ENCODE data around the gene SH2D3A. TPM values are rescaled to one million over a fixed set of nuclear protein-coding genes. Genes with fewer than 3 reads are reported as not detected.

SH2D3A gene
- total RNA-seq, 1 donor from 2014 or later, result 0.32 TPM

DNA sequence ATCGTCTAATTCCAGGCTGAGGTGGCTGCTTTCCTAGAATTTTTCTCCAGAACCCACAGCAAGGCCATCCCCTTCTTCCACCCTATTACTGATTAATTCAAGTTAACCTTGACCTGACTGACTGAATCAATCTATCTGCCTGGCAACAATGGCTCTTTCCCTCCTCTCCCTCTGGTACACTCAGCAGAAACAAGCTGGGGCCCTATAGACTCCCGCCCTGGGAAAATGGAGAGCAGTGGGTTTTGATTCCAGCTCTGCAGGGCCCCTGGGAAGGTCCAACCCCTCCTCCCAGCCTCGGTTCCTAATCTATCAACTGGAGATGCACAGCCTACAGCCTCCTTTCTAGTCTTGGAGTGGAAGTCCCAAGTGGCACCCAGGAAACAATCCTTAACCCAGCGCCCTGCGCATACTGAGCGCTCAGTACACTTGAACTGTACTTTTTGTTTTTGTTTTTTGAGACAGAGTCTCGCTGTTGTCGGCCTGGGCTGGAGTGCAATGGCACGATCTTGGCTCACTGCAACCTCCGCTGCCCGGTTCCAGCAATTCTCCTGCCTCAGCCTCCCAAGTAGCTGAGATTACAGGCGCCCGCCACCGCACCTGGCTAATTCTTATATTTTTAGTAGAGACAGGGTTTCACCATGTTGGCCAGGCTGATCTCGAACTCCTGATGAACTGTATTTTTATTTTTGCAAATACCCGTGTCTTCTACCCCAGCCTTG is 41.6 kb downstream of the SH2D3A start:
- H3K9me3 Mint-ChIP-seq (ENCODE audit: unreplicated experiment), result peaks cover 1% of the 10 kb centered on the region
- H3K4me3 Mint-ChIP-seq (ENCODE audit: unreplicated experiment), result no peak overlapping the region
- no peak overlapping the region for H3K27ac Mint-ChIP-seq (ENCODE audit: unreplicated experiment)
- H3K4me1 Mint-ChIP-seq (ENCODE audit: low read depth, unreplicated experiment), result peaks cover 2% of the 10 kb centered on the region
- no peak for TF ChIP-seq CTCF (IDR thresholded peaks at IDR 0.05; ENCODE audit: partially characterized antibody, unreplicated experiment)
- H3K36me3 Mint-ChIP-seq (ENCODE audit: unreplicated experiment), result no peaks in the 10 kb centered on the region
- H3K27me3 Mint-ChIP-seq (ENCODE audit: unreplicated experiment), result peaks cover 2% of the 10 kb centered on the region
- DNase-seq, result no peak

DNA sequence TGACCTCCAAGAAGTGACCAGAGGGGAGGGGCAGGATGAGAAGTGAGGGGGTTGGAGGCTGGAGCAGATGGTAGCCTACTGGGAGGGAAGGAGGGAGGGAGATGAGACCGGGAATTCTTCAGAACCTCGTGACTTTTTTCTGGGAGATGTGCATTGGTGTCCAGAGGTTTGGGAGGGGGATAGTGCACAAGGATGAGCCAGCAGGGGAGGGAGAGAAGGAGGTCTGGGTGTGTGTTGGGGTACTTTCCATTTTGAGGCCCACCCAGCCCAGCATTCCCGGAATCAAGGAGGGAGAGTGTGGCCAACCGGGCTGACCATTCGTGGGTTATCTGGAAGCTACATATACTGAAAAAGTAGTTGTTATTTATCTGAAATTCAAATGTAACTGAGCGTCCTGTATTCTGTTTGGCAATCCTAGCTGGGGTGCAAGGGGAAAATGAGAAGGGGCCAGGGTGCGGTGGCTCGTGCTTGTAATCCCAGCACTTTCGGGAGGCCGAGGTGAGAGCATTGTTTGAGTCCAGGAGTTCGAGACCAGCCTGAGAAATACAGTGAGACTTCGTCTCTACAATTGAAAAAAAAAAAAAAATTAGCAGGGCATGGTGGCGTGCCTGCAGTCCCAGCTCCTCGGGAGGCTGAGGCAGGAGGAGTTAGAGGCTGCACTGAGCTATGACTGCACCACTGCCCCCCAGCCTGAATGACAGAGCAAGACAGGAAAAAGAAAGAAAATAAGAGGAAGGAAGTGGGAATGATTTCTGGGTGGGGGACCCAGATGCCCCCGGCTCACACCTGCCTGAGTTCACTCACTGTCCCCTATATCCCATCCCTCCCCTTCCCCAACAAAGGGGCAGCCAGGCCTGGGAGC is 42.4 kb downstream of the SH2D3A start:
- peaks cover 2% of the 10 kb centered on the region for H3K4me1 Mint-ChIP-seq (ENCODE audit: low read depth, unreplicated experiment)
- no peak overlapping the region for H3K27ac Mint-ChIP-seq (ENCODE audit: unreplicated experiment)
- no peak overlapping the region for H3K4me3 Mint-ChIP-seq (ENCODE audit: unreplicated experiment)
- H3K27me3 Mint-ChIP-seq (ENCODE audit: unreplicated experiment), result peaks cover 3% of the 10 kb centered on the region
- no peak for DNase-seq
- peaks cover 1% of the 10 kb centered on the region for H3K9me3 Mint-ChIP-seq (ENCODE audit: unreplicated experiment)
- H3K36me3 Mint-ChIP-seq (ENCODE audit: unreplicated experiment), result no peaks in the 10 kb centered on the region
- no peak for TF ChIP-seq CTCF (IDR thresholded peaks at IDR 0.05; ENCODE audit: partially characterized antibody, unreplicated experiment)

DNA sequence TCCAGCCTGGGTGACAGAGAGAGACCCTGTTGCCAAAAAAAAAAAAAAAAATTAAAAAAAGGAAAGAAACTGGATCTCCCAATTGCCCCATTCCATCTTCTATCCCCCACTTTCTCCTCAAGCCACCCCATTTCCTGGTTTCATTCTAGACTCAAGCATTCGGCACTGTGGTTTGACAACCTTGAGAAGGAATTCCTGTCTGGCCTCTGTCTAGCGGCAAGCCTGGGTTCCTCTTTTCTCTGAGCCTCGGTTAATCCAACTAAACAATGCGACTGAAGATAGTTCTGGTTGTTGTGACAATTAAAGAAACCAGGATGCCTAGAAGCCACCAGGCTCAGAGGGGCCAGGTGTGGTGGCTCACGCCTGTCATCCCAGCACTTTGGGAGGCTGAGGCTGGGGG is 43.5 kb downstream of the SH2D3A start:
- Mint-ChIP-seq H3K27ac (ENCODE audit: unreplicated experiment) (no peak overlapping the region), H3K9me3 (ENCODE audit: unreplicated experiment) (peaks cover 1% of the 10 kb centered on the region), H3K4me1 (ENCODE audit: low read depth, unreplicated experiment) (peaks cover 2% of the 10 kb centered on the region), H3K36me3 (ENCODE audit: unreplicated experiment) (no peaks in the 10 kb centered on the region), H3K27me3 (ENCODE audit: unreplicated experiment) (peaks cover 7% of the 10 kb centered on the region), H3K4me3 (ENCODE audit: unreplicated experiment) (no peak overlapping the region)
- no peak for TF ChIP-seq CTCF (IDR thresholded peaks at IDR 0.05; ENCODE audit: partially characterized antibody, unreplicated experiment)
- no peak for DNase-seq

DNA sequence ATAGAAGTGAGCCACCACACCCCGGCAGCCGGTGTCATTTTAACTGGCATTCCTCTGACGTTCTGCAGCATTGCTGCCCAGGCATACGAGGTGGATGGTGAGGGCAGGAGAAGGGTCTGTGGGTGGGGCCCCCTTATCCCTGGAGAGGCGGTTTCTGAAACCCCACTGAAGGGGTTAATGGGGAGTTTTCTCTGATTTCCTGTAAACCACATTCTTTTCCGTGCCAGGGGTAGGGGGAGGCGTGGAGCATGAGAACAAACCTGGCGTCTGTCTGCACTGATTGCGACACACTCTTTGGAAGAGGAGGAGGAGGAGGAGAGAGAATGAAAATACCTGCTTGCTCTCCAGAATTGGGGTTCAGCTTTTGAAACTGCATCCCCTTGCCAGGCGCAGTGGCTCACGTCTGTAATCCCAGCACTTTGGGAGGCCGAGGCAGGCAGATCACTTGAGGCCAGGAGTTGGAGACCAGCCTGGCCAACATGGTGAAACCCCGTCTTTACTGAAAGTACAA is 44.1 kb downstream of the SH2D3A start:
- peaks cover 6% of the 10 kb centered on the region for H3K27me3 Mint-ChIP-seq (ENCODE audit: unreplicated experiment)
- peaks cover 2% of the 10 kb centered on the region for H3K4me1 Mint-ChIP-seq (ENCODE audit: low read depth, unreplicated experiment)
- no peaks in the 10 kb centered on the region for H3K36me3 Mint-ChIP-seq (ENCODE audit: unreplicated experiment)
- peaks cover 1% of the 10 kb centered on the region for H3K9me3 Mint-ChIP-seq (ENCODE audit: unreplicated experiment)
- TF ChIP-seq CTCF (IDR thresholded peaks at IDR 0.05; ENCODE audit: partially characterized antibody, unreplicated experiment), result no peak
- DNase-seq, result no peak
- no peak overlapping the region for H3K4me3 Mint-ChIP-seq (ENCODE audit: unreplicated experiment)
- H3K27ac Mint-ChIP-seq (ENCODE audit: unreplicated experiment), result no peak overlapping the region
